ENCODE measurements around the gene GMNN.
A peak's percentile ranks its signal among the peaks of the same experiment; 100 is the strongest.

Gene GMNN

DNA sequence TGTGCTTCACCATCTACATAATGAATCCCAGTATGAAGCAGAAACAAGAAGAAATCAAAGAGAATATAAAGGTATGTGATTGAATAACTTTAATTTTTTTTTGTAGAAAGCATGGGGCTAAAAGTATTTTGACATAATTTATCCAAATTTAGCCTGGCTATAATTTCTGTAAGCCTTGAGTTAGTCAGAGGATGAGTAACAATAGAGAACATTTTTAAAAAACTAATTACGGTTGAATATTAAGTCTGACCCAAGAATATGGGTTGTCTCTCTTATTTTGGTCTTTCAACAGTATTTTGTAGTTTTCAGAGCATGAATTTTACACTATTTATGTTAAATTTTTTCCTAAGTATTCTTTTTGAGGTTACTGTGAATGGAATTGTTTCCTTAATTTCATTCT lies 2.5 kb downstream of the GMNN start:
- peak overlapping the region; percentile 79; the same call in 1 of the 2 replicates for H3K4me3 ChIP-seq (ENCODE audit: low read depth, low read length)
- TF ChIP-seq, protein P1, sequence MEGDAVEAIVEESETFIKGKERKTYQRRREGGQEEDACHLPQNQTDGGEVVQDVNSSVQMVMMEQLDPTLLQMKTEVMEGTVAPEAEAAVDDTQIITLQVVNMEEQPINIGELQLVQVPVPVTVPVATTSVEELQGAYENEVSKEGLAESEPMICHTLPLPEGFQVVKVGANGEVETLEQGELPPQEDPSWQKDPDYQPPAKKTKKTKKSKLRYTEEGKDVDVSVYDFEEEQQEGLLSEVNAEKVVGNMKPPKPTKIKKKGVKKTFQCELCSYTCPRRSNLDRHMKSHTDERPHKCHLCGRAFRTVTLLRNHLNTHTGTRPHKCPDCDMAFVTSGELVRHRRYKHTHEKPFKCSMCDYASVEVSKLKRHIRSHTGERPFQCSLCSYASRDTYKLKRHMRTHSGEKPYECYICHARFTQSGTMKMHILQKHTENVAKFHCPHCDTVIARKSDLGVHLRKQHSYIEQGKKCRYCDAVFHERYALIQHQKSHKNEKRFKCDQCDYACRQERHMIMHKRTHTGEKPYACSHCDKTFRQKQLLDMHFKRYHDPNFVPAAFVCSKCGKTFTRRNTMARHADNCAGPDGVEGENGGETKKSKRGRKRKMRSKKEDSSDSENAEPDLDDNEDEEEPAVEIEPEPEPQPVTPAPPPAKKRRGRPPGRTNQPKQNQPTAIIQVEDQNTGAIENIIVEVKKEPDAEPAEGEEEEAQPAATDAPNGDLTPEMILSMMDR (IDR thresholded peaks at IDR 0.05; ENCODE audit: low read depth, low read length, missing control alignments), result no peak
- no peak for DNase-seq (ENCODE audit: low read depth)

DNA sequence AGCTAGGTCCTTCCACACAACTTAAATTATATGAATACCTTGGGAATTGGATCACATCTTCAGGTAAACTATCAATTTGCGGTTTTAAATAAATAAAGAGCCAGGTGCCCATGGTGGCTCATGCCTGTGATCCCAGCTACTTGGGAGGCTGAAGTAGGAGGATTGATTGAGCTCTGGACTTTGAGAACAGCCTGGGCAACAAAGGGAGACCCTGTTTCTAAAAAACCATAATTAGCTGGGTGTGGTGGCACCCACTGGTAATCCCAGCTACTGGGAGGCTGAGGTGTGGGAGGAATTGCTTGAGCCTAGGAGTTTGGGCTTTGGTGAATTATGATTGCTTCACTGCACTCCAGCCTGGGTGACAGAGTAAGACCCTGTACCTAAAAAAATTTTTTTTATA lies 3.4 kb downstream of the GMNN start:
- H3K4me3 ChIP-seq (ENCODE audit: low read depth, low read length), result peak overlapping the region; percentile 30
- no peak for DNase-seq (ENCODE audit: low read depth)
- TF ChIP-seq, protein P1 (IDR thresholded peaks at IDR 0.05; ENCODE audit: low read depth, low read length, missing control alignments), result no peak

DNA sequence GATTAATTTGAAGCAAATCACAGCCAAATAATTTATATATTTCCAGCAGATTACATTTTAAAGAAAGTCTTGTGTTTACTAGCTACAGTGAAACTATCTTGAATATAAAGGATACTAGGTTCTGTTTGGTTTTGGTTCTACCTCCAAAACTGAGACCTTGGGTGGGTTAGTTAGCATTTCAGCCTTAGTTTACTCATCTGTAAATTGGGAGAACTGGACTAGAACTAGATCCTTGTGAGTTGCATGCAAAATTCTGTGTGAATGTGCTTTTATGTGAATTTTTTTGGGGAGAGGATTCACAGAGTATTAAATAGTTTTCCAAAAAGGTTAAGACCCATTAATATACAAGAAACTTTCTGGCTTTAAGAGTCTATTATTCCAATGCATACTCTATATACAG lies 4.1 kb downstream of the GMNN start:
- no peak for DNase-seq (ENCODE audit: low read depth)
- TF ChIP-seq, protein P1 (IDR thresholded peaks at IDR 0.05; ENCODE audit: low read depth, low read length, missing control alignments), result no peak
- no peak overlapping the region for H3K4me3 ChIP-seq (ENCODE audit: low read depth, low read length)

DNA sequence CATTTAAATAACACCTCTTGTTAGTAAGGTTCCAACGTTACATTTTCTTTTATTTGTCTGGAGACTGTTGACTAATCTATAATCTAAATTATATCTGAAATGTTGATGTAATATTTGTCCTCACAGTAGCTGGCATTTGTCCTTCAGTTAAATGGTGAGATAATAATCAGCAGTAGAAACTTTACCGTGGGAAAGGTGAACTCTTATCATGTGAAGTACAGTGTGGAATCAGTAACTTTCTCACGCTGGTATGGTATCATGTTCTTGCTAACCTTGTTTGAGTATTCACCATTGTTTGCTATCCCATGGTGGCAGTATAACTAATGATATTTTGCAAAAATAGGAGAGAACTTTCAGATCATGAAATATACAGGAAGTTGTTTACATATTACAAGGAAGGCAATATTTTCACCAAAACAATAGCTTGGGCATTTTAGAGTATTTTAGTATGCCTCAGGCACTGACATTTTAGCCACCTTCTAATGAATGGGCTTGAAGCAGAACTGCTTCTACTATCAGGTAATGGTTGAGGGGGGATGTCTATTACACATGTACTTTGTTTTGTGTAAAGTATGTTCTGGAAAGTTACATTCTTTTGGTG lies 4.8 kb downstream of the GMNN start:
- DNase-seq (ENCODE audit: low read depth), result peak; percentile 57
- TF ChIP-seq, protein P1 (IDR thresholded peaks at IDR 0.05; ENCODE audit: low read depth, low read length, missing control alignments), result no peak
- H3K4me3 ChIP-seq (ENCODE audit: low read depth, low read length), result no peak overlapping the region

DNA sequence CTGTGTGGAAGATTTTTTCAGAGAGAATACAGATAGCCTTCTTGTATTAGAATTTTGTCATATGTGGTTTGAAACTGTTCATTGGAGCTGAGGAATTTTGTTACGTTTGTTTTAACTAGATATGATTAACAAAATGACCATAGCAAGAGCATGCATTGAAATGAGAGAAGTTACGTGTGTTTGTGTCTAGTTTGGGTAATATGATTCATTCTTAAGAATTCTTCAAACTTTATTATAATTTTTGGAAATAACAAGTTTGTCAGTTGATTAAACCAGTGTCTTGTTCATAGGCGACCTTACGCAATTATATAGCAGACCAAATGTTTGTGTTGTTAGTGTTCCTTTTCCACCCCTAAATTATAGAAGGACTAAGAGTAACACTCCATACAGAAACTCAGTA lies 5.5 kb downstream of the GMNN start:
- no peak overlapping the region for H3K4me3 ChIP-seq (ENCODE audit: low read depth, low read length)
- TF ChIP-seq, protein P1 (IDR thresholded peaks at IDR 0.05; ENCODE audit: low read depth, low read length, missing control alignments), result no peak
- DNase-seq (ENCODE audit: low read depth), result no peak

DNA sequence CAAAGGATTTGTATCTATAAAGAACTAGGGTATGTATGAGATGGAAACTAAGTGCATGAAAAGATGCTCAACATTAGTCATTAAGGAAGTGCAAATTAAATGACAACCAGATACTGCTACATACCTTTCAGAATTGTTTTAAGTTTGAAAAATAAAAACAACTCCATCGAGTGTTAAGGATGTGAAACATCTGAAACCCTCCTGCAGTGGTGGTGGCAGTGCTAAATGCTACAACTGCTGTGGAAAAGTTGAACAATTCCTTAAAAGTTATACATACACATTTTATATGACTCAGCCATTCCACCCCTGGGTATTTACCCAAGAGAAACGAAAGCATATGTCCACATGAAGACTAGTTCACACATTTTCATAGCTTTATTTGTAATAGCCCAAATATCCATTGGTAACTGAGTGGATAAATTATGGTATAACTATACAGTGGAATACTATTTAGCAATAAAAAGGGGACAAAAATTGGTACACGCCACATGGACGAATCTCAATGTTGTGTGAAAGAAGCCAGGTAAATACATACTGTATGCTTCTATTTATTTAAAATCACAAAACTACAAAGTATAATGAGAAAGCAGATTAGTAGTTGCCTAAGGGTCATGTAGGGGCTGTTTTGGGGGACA lies 13.4 kb downstream of the GMNN start:
- no peak overlapping the region for H3K4me3 ChIP-seq (ENCODE audit: low read depth, low read length)
- no peak for DNase-seq (ENCODE audit: low read depth)
- TF ChIP-seq, protein P1 (IDR thresholded peaks at IDR 0.05; ENCODE audit: low read depth, low read length, missing control alignments), result no peak

DNA sequence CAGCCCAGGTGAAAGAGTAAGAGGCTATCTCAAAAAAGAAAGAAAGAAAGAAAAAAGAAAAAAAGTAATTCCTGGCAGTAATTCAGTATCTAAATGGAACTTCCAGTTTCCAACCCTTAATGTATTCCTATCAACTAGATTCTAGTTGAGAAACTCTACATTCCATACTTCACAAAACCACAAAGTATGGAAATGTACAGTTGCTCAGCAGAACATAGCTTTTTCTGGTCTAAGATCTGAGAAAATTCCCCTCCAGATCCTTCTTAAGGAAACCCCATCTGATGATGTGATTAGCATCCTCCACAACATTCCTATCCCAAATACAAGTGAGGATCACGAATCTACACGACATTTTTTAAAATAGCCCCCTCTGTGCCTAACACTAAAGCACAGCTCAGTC lies 20.4 kb downstream of the GMNN start:
- no peak overlapping the region for H3K4me3 ChIP-seq (ENCODE audit: low read depth, low read length)
- TF ChIP-seq, protein P1 (IDR thresholded peaks at IDR 0.05; ENCODE audit: low read depth, low read length, missing control alignments), result no peak
- no peak for DNase-seq (ENCODE audit: low read depth)
